HG02973 (cell line): ENCODE measurements around the gene MFSD12.

Source experiments
- ATAC-seq: cut with Tn5 transposase; IDR thresholded peaks from one replicate; pipeline ENCODE4 v1.9.1; 2021; ENCODE audit warnings: moderate library complexity; ENCODE audit not compliant: unreplicated experiment

MFSD12 gene

DNA sequence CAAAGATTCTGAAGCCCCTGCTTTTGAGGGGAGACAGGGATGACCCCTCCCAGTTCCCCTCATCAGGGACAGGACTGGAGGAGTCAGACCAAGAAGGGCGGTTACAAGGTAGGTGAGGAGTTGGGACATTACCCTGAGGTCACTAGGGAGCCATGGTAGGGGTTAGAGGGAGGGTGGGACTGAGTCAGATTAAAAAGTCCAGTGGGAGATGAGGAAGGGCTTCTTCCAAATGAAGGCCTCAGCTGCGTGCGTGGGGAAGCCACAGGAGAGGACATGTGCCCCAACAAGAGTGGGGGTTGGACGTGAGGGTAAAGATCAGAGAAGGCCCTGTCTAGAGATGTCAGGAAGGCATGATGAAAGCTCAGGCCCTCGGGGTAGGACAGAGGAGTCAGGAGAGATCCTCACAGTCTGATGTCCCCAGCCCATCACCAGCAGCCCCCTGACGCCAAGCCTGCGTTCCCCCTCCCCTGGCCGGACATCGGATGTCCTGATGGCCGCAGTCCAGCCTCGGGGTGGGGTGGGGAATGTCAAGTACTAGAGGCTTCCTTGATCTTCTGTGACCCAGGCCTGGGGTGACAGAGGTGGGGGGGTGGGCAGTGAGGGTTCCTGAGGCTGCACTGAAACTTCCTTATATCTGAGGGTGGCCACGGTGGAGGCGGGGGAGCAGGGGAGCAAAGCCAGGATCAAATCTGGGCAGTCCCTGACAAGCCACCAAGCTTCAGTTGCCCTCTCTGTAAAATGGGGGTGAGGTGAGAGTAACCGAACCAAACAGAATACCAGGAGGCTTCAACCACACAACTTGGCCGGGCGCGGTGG lies 6.5 kb upstream of the MFSD12 start:
- ATAC-seq, result no peak

DNA sequence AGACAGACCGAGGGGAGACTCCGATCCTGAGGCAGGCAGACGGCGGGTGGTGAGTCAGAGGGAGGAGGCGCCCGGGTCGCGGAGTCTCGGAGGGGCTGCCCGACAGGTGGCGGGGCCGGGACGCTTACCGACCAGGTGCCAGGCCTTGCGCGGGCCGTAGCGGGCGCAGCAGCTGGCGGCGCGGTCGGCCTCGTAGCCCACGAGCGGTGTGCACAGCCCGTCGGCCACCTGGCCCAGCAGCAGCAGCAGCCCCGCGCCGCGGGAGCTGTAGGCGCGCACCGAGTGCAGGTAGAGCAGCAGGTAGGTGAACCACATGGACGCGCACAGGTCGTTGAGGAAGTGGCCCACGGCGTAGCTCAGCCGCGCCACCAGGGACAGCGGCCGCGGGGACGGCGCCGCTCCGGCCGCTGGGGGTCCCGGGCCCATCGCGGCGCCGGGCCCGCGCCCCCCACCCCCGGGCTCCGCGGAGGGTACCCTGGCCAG lies 367 bp downstream of the MFSD12 start:
- ATAC-seq, result peak; percentile 12

DNA sequence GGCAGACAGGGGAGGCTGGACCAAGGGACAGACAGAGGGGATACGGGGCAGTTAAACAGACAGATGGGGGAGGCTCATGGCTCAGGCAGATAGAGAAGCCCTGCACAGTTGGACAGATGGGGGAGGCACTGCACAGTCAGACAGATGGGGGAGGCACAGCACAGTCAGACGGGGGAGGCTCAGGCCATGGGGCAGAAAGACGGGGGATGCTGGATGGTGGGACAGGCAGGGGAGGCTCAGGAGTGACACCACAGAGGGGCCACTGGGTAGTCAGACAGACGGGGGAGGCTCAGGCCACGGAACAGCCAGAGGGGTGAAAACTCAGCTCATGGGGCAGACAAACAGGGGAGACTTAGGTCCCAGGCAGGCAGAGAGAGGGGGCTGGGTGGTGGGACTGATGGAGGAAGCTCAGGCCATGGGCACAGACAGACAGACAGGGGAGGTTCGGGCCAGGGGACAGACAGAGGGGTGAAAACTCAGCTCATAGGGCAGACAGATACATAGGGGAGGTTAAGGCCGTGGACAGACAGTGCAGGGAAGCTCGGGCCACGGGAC lies 886 bp downstream of the MFSD12 start:
- no peak for ATAC-seq

DNA sequence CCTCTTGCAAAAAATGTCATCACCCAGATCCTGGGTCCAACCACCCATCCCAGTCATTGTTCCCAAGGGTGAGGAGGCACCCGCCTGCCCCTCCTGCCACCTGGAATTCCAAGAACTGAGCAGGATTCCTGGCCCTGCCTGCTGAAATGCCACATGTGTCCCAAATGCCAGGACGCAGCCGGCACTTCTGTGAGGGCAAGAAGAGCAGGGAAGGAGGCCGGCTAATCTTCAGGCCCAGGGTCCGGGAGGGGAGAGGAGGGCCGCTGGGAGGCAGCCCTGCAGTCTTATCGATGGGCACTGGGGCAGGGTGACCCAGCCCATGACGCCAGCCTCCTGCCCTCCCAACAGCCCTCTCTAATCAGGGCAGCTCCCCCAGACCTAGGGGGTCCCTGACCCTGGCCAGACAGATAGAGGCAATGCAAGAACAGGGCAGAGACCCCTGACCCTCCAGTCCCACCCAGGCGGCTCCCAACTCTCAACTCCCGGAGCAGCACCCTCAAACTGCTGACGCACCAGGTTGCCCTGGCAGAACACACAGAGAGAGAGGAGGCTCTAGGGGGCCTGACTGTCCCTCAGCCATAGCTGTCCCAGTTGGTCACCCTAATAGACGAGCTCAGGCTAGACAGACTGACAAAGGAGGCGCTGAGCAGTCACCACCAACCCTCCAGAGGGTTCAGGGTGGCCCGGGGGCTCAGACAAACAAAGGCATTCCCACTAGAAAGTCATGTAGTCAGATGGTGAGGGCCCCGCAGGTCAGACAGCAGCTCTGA lies 1.5 kb downstream of the MFSD12 start:
- no peak for ATAC-seq

DNA sequence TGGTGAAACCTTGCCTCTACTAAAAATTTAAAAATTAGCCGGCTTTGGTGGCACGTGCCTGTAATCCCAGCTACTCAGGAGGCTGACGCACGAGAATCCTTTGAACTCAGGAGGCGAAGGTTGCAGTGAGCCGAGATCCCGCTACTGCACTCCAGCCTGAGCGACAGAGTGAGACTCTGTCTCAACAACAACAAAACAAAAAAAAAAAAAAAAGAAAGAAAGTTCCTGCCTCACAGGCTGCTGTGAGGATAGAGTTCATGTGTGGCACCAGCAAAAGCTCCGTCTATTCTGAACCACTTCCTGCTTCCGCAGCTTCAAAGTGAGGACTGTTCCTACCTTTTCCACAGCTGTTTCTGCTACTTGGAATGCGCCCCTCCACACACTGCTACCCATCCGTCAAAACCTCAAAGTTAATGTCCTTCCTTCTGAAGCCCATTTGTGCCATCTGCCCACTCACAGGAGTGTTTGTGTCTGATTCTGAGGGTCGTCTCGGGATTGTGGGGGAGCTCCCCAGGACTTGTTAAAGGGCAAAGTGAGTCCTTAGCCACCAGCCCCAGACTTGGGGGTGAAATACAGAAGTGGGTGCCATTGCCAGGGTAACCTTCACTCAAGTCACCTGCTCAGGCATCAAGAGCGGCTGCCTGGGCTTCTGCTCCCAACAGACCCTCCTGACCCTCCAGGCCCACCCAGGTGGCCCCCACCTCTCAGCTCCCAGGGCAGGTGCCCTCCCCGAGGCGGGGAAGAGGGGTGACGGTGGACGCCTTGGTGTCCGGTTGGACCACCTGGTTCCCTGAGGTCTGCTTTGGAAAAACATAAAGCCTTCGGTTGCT lies 2.9 kb downstream of the MFSD12 start:
- no peak for ATAC-seq

DNA sequence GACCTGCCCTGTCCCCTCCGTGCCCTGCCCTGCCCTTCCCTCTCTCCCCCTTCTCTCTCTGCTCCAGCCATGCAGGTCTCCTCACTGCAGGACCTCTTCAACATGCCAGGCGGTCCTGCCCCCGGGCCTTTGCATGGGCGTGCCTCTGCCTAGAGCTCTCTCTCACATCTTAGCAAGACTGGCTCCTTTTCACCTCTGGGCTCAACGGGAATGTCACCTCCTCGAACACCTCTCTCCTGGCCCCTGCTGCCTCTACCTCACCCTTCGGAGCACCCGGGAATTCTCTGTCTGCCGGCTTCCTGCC lies 5.6 kb downstream of the MFSD12 start:
- ATAC-seq, result no peak

DNA sequence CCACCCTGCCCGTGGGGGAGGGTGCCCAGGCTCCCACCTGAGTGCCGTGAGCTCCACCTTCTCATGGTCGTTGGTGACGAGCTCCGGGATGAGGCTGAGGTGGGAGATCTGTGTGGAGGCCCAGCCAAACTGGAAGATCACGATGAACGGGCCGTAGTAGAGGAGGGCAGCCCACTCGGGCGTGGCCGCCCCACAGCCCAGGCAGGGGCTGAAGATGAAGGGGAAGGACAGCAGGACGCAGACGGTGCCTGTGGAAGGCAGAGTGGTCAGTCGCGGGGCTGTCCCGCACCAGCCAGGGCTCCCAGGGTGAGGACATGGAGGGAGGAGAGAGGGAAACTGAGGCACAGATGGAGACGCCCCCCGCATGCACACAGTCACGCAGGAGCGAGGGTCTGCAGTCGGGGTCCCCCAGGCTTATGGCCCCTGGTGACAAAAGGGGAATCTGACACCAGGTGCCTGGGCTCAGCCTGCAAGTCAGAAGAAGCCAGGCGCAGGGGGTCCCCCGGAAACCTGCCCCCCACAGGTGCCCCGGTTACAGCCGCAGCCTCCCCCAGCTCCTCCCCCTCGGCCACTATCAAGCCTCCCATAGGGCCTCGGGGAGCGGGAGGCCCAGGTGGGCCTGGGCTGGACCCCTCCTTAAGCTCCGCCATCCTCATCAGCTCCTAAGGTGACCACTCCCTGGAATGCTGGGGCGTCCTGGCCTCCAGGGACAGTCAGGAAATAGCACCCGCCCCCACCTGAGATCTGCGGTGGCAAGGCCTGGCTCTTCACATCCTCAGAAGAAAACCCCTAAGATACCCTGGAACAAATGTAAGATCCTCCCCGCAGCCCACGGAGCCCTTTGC lies 6.2 kb downstream of the MFSD12 start:
- no peak for ATAC-seq

DNA sequence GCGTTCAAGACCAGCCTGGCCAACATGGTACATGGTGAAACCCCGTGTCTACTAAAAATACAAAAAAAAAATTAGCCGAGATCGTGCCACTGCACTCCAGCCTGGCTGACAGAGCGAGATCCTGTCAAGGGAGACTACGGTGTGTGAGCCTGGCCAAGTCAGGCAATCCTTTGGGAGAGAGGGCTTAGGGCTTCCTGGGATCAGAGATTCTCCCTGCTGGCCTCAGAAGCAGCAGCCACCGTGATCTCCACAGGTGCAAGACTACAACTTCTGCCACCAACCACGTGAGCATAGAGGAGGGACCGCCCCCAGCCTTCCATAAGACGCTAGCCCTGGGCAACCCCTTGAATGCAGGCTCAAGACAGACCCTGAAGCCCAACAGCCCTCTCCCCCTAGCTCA lies 7.6 kb downstream of the MFSD12 start:
- no peak for ATAC-seq

DNA sequence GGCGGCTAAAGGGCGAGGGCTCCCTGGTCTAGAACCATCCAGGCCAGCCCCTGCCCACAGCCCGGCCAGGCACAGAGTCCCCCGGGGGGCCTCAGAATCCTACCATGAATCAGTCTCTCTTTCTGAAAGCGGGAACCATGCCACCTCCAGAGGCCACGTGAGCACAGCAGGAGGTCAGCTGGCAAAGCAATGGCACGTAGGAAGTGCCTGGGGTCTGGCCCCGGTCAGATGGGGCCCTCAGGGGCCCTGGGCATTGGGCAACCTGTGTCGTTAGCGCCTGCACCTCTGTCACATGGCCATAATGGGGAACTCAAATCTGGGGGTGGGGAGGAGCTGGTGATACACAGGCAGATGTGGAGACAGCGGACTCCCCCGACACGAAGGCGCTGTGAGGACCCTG lies 8.8 kb downstream of the MFSD12 start:
- no peak for ATAC-seq

DNA sequence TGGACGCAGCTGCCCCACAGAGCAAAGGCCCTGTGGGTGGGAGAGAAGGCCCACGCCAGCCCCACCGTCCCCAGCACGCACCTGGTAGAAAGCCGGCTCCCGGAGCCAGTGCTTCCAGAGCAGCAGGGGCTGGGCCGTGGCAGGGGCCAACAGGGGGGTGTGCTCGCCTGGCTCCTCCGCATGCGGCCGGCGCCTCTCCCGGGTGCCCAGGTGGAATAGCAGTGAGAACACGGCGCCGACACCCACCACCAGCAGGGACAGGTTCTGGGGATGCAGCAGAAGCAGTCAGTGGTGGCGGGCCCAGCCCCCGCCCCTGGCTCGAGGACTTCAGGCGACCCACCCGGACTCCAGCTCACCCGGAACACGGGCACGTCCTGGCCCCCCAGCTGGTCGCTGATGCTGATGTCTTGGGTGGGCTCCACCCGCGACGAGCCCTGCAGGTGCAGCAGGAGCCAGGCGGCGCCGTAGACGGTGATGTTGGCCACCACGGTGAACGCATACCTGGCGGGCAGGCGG lies 9.6 kb downstream of the MFSD12 start:
- no peak for ATAC-seq

DNA sequence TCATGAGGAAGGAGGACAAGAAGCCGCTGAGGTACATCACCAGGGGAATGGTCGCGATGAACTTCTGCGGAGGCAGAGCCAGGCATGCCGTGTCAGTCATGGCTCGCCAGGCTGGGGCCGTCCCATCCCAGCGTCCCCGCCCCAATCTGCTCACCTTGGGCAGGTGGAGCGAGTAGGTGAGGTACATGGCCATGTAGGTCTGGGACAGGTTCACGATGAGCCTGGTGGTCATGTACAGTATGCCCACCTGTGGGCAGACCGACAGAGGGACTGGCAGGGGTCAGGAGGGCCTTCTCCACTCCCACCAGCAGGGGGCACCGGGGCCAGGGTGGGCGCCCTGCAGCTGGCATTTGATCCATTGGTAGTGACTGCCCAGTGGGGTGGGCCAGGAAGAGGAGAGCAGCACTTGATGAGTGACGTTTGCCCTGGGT lies 10.1 kb downstream of the MFSD12 start:
- ATAC-seq, result no peak

DNA sequence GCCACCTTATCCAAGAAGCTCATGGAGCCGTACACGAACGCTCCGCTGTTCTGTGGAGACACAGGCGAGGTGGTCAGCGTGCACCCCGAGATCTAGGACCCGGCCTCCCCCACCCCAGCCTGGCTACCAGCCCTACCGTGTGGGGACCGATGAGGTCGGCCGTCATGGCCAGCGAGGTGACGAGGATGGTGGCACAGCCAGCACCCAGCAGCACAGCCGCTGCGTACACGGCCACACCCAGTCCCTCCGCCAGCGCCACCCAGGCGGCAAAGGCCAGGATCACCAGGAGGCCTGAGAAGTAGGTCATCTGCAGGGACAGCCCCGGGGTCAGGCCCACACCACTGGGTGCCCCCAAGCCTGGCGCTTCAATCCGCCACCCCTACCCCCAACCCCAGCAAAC lies 11.3 kb downstream of the MFSD12 start:
- no peak for ATAC-seq

DNA sequence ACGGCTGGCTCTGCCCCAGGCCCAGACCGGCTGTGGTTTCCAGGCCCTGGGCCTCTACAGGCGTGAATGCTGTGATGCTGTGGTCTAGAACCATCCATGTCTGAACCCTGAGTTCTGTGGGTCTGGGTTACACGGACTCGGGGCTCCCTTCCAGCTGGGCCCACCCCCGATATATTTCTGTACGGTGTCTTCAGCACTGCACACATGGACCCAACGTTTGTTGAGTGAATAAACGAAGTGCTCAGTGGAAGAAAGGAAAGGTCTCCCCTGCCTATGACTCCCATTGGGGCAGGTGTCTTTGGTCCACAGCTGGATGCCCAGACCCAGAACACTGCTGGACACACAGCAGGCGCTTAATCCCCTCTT lies 11.7 kb downstream of the MFSD12 start:
- ATAC-seq, result no peak

DNA sequence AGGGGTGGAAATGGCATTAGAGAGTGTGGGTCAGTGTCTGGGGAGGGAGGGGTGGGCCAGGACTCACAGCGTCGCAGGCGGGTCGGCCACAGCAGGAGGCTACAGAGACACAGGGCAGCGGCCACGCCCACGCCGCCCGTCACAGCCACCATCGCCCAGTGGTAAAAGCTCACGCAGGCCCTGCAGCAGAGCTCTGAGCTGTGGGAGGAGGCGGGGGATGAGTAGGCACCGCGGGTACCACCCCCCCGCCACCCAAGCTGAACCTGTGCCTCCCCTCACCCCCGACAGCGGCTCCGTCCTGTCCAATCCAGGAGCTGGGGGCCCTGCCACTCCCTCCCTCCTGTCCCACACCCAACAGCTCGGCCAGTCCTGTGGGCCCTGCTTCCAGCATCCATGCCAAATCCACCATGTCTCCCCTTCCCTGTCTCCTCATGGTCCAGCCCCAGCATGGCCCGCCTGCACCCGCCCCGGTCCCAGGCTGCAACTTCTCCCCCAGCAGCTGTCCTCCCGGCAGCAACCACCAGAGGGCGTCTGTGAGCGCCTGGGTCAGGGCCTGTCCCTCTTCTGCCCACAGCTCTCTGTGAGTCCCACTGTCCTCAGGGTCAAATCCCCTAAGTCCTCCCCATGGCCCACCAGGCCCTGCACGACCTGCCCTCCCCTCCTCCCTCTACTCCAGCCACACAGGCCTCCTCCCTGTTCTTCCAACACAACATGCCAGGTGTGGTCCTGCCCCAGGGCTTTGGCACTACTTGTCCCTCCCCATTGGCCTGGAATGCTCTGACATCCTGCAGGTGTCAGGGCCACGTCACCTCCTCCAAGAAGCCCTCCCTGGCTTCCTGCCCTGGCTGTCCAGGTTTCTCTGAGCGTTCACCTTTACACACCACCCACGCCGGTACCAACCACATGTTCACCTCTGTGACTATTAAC lies 12.4 kb downstream of the MFSD12 start:
- no peak for ATAC-seq

DNA sequence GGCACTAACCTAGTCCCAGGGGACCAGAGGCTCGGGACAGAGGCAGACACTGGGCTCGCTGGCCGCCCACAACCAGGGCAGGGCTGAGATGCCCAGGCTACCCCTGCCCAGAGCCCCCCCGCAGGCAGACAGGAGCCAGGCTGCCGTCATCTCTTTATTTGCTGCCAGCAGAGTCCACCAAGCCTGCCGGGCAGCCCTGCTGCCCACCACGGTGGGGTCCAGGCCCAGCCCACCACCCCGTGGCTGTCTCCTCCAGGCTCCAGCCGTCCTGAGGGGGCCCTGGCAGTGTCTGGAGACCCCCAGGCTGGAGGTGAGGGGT lies 13.4 kb downstream of the MFSD12 start:
- no peak for ATAC-seq

DNA sequence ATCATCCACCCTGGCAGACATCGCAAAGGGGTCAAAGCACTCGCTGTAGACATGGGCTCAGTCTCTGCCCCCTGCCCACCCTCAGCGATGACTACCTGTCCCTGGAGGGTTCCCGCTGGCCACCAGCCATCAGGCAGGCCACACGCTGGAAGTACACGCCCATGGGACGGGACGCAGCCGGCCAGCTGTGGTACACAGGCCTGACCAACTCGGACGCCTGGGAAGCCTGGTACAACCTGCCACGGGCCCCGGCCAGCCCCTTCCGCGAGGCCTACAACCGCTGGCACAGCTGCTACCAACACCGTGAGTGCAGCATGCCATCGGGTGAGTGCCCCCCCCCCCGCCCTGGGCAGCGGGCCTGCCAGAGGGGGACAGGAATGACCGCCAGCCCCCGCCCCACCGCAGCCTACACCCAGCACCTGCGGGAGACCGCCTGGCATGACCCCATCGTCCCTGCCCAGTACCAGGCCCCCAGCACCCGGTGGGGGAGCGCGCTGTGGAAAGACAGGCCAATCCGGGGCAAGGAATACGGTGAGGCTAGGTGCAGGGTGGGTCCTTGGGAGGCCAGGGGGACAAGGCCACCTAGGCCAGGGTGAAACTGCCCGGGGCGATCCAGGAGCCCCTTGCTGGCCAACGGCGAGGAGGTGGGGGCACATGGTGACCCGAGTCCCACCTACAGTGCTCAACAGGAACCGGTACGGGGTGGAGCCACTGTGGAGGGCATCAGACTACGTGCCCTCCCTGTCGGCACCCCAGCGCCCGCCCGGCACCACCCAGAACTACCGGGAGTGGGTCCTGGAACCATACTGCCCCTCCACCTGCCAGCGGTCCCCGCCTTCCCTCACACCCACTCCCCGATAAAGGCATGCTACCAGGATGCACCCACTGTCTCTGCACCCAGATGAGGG lies 14.0 kb downstream of the MFSD12 start:
- ATAC-seq, result no peak

DNA sequence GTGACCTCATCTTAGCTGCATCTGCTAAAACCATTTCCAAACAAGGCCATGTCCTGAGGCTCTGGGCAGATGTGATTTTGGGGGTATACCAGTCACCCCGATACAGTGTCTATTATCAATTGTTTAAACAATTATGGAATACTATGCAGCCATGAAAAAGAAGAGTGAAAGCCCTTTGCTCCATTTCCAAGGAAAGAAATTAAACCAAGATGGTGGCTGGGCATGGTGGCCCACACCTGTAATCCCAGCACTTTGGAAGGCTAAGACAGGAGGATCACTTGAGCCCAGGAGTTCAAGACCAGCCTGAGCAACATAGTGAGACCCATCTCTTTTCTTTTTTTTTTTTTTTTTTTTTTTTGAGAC lies 17.6 kb downstream of the MFSD12 start:
- ATAC-seq, result no peak
